ENCODE data around the gene APCDD1.
"Not testable (repeated sequence)": the region's sequence is repeated elsewhere in the genome, so short reads cannot be mapped to it uniquely, and the experiment has no call there.

Gene APCDD1

DNA sequence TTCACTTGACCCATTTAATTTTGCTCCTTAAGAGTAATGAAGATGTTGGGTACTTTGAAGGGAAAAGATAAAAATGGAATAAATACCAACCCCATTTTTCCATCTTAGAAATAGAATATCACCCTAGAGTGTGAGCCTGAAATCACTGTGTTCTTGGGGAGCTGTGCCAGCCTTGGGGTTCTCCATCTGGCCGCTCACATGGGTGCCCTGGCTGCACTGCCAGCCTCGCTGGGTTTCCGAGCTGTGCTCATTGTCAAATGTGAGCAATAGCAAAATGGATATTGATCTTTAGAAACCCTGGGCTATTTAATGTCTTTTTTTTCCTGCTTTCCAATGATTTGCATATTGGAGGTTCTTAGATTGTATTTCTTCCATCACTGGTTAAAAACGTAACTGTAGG lies 9.3 kb downstream of the APCDD1 start:
- no peak for DNase-seq

DNA sequence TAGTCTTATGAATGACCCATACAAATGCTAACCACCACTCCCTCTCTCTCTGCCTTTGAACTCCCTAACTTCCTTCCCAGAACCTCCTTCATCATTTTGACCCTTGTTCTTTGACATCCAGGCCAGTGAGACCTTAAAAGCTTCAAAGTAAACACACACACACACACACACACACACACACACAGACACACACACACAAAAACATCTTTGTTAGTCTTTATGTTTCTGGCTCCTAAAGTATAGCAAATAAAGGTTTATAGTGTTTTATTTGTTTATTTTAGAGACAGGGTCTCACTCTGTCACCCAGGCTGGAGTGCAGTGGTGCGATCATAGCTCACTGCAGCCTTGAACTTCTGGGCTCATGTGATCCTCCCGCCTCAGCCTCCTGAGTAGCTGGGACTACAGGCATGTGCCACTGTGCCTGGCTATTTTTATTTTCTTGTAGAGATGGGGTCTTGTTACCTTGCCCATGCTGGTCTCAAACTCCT lies 9.8 kb downstream of the APCDD1 start:
- DNase-seq = not testable (repeated sequence)

DNA sequence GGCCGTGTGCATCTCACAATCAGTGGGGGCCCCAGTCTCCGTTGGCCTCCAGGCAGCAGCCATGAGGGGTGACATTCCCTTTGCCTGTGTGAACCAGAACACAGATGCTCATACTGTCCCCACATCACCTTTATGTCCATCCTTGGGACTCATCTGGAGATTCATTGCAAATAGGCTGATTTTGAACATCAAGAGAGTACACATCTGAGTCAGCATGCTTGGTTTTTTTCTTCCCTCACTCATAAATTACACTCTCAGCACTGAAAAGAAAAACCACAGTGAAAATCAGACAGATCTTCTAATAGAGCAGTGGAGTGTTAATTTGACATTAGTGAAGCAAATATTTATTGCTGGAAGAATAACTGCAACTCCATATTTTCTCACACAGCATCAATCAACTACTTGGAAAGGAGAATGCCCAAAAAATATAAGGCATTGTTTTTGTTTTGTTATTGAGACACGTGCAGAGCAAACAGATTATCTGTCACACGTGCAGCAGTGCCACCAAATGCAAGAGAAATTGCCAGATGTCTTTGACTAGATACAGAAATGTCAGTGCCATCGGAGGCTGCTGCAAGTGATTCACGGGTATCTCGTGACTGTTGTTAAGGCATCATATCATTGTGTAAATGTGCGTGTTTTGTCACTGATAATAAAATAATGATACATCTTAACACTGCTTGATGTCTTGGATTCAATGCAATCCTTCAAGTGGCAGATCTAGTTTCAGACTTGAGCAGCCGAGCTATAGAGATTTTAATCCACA lies 10.9 kb downstream of the APCDD1 start:
- DNase-seq = no peak

DNA sequence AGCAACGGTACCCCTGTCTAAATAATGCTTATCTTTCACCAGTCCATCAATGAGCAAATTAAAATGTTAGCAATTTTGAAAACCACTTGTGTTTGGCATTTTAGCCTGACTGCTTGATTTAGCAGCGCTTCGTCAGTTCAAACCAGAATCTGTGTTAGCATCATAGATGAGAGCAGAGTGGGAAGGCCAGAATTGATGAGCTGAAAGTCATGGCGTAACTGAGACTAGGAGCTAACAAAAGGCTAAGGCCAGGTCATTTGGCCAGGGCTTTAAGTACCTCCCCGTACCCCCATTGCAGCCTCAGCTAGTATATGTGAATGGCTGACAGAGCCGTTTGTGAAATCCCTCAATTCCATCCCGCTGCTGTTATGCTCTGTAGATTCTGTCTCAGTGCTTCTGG lies 16.0 kb downstream of the APCDD1 start:
- no peak for DNase-seq

DNA sequence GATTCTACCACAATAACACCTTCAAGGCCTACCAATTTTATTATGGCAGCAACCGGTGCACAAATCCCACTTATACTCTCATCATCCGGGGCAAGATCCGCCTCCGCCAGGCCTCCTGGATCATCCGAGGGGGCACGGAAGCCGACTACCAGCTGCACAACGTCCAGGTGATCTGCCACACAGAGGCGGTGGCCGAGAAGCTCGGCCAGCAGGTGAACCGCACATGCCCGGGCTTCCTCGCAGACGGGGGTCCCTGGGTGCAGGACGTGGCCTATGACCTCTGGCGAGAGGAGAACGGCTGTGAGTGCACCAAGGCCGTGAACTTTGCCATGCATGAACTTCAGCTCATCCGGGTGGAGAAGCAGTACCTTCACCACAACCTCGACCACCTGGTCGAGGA lies 17.1 kb downstream of the APCDD1 start:
- DNase-seq = no peak

DNA sequence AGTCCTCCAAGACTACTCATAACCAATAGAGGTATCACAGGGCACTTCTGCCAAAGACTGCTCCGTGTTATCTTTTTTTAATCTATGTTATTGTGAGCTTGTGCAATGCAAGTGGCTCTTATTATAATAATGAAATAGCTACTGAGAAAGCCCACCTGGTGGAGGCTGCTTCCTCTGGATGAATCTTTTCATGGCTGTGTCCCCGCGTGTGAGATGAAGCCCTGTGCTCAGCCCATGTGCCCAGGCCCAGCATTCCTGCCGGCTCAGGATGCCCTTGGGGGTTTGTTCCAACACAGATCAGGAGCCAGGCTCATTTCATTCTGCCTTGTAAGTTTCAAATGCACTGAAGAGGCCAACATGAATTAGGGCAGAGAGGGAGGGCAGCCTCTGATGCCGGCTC lies 18.7 kb downstream of the APCDD1 start:
- no peak for DNase-seq

DNA sequence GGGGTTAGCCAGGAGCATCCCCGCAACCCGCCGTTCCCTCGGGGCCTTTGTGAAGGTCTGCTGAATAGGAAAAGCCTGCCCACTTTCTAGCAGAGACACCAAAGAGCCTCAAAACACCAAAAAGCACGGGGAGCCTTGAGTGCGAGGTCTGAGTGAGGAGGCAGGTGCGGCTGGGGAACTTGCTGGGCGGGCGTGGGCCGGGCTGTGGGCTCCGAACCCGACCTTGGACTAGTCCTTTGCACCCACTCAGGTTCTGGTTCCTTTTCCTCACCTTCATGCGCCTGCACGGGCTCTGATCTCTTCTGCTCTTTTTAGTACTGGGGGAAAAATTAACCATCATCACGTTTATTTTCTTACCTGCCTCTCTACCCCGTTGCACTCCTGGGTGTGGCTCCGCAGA lies 19.9 kb downstream of the APCDD1 start:
- no peak for DNase-seq

DNA sequence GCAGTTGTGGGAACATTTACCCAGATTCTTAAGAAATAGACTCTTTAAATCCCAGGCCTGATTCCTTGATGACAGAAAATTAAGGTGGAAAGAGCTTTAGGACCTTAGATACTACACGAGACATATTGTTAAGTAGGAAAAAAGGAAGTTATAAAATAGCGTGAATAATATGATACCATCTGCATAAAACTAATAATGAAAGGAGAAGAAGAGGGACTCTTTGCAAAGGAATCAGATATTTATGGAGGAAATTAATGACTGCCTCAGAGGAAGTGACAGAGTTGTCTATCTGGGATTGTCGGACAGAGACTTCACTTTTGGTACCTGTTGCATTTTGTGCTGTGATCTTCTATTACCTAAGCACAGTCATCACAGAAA lies 20.8 kb downstream of the APCDD1 start:
- no peak for DNase-seq

DNA sequence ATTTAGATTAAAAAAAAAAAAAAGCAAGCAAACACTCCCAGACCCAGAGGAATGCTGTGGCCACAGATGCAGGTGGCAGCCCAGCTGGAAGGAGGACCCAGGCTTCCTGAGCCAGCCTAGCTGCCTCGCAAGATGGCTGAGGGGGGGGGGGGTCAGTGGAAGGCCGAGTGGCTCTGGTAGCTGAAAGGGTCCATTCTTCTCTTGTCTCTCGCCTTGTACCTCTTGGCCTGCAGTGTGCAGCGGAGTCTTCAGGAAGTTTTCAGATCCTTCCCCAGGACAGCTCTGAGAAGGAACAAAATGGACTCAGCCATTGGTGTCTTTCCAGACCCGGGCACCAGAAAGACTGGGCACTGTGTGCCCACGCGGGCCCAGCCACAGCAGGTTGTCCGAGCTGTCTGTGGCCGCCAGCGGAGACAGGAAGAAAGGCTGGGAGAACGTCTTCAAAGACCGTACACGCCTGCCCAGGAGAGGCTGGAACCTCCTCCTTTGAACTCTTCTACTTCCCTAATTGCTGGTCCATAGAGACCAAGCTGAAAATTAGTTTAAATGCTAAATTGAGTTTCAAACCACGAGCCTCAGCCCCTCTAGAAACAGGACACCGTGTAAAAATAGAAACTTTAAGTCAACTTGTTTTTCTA lies 21.3 kb downstream of the APCDD1 start:
- DNase-seq = no peak

DNA sequence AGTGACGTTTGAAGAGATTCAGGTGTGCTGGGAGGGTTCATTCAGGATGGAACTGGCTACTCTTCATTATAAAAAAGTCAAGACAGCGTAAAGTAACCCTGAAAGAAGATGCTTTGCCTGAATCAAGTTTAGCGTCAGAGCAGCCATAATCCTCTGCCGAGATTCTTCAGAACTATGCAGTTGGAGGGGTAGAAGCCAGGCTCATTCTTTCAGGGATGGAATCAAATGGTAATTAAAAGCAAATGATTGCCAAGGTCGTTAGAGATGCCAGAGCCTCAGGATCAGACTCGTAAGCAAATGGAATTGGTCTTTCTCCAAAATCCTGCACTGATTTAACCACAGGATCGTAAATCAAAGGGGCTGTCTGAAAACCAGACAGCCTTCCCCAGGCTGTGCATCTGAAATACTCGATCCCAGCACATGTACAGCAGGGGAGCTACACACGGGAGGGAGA lies 21.9 kb downstream of the APCDD1 start:
- DNase-seq = no peak

DNA sequence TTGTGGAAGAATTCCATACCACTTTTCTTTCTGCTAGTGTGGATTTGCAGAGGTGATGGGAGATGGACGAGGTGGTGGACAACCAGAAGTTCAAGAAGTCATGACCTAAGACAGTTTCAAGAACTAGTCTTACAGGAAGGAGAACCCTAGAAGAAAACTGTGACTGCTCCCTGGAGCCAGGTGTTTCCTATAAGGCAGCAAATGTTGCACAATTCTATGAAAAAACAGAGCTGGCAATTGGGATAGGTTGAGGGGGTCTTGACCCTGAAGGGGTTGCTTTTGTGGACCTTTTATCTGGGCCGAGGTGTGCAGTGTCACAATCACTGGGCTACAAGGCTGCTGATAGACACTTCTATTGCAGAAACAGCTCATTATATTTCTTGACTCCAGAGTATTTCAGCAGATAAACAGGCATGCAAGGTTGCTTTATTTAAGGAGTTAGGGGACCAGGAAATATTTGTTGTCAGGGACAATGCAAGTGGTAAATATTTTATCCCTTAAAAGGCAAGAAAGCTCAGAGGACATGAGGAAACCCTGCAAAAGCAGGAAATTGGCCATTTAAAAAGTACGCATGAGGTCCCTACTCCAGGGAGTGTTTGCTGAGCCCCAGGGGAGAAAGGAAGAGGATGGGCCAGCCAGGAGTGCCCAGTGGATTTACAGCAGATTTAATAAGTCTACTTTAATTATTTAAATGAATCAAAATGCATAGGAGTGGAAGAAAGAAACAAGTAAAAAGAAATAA lies 22.9 kb downstream of the APCDD1 start:
- no peak for DNase-seq

DNA sequence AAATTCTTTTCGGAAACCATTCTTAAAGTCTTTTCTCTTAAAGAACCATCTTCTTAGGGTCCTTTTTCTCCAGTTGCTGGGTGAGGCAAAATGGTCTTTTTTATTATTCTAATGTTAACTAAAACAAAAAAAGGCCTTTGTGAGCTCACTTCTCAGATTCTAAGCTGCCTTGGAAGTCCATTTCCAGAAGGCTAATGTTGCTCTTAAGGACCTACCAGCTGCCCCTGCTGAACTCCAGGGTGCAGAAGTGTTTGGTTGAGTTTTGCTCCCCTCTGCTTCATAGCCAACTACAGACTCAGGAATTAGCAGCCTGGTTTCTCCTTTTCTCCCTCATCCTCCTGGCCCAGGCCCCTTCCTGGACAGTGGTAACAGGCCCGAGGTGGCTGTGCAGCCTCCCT lies 23.4 kb downstream of the APCDD1 start:
- DNase-seq = no peak

DNA sequence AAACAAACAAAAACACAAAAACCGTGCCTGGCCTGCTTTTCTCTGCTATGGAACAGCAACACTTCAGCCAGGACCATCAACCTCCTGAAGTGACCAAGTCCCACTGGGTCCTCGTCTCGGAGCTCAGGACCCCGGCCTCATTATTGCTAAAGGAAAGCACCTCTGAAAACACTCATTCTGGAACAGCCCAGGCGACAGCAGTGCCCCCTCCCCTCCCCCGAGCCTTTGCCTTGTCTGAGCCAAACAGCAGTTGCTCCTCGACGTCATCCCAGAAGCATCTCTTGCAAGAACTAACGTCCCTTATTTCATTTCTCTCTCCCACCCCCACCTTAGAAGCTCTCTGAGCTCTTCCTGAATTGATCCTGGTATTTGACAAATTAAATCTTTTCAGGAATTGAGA lies 27.4 kb downstream of the APCDD1 start:
- DNase-seq = no peak

DNA sequence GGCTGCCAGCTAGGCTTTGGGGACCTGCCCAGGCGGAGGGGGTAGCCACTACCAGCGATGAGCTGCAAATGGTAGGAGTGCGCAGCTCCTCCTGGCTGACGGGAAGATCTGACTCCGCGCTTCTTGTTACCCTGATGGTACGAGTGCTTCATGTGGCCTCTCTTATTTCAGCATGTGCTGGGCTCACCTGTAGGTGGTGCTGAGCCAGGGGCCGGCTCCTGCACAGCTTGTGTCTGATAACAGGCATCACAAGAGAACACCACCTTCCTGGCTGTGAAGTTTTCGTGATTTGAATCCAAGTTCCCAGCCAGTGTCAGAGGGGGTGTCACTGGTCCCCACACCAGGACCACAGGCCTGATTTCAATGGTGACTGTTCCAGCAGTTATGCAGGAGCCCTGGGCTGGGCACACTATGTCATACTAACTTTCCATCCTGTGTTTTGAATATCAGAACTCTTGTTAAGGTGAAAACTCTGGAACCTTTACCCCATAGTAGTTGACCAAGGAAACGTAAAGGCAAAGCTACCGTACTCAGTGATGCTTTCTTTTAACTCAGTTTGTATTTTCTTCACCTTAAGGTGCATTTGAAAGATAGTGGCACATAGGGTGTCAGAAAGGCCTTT lies 28.0 kb downstream of the APCDD1 start:
- DNase-seq = no peak

DNA sequence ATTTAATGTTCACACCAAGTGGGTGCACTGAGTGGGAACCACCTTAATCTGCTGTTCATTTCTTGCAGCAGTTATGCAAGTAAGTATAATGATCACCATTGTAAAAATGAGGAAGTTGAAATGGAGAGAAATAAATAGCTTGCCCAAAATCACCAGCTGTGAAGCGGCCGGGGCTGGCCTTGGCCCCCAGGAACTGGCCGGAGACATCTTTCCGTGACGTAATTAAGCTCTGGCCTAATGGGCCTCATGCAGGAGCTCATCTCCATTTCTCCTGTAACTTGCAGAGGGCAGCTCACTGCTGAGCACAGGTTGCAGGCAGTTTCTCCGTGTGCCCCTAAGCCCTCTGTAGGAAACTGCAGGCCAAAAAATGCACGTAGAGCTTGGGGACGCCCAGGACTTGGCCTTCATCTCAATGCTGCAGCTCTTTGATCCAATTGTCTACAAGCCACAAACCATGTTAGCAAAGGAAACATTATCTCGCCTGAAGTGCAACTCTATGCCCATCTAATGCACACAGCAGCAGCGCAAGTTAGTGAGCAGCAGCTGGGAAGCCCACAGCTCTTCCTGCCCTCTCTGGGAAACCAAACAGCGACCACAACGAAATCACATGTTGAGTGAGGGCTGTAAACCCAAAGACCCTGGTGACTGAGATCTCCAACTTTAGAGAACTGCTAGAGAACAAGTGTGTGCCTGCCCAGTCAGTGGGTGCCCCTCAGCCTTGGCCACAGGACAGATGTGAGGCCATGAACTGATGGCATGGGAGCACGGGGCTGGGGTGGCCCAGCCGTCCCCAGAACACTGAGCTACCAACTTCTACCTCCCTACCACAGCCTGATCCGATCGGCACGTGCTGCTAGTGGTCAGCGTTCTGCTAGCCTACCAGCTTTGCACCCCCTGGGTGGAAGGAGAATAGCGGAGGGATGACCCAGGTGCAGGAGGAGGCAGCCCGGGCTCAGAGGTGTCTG lies 28.8 kb downstream of the APCDD1 start:
- DNase-seq = no peak

DNA sequence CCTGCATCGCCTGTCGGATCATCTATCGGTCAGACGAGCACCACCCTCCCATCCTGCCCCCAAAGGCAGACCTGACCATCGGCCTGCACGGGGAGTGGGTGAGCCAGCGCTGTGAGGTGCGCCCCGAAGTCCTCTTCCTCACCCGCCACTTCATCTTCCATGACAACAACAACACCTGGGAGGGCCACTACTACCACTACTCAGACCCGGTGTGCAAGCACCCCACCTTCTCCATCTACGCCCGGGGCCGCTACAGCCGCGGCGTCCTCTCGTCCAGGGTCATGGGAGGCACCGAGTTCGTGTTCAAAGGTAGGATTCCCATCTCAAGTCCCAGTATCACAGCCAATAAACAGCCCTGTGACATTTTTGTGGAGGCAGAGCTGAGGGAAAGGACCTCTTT lies 31.0 kb downstream of the APCDD1 start:
- DNase-seq = no peak

DNA sequence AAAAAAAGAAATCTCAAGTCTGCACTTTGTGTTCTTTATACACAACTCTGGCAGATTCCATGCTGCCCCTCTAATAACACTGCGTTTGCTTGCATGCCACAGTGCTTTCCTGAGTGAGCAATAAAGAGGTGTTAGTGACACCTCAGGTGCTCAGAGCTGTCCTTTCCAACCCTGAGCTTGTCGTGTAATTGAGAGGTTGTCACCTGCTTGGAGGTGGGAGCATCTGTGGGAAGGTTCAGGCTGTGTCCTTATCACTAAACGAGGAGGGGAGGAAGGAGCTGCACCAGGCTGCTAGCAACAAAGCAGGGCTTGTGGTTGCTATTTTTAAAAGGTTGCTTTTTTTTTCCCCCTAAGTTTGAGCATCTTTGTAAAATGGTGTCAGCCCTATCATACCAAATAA lies 31.9 kb downstream of the APCDD1 start:
- no peak for DNase-seq

DNA sequence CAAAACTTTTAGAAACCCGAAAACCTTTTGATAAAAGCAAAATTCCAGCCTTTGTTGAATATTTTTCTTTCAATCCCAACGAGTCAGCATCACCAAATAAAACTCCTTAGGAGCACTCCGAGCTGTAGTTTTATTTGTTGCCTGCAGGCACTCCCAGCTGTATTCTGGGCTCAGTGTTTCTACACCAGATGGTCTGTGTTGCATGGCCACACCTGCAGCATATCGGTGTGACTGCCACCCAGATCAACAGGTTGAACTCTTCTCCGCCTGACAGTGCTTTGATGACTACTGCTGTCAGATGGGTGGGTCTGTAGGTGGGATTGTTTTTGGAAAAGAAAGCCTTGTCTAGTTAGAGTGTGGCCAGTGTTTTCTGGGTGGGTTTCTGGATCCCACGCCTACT lies 32.7 kb downstream of the APCDD1 start:
- DNase-seq = no peak

DNA sequence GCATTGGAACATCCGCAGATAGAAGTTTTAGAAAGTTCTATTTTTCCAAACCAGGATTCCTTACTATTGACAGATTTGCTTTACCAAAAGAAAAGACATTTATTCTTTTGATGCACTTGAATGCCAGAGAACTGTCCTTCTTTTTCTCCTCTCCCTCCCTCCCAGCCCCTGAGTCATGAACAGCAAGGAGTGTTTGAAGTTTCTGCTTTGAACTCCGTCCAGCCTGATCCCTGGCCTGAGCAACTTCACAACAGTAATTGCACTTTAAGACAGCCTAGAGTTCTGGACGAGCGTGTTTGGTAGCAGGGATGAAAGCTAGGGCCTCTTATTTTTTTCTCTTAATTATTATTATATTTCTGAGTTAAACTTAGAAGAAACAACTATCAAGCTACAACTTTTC lies 33.6 kb downstream of the APCDD1 start:
- no peak for DNase-seq

DNA sequence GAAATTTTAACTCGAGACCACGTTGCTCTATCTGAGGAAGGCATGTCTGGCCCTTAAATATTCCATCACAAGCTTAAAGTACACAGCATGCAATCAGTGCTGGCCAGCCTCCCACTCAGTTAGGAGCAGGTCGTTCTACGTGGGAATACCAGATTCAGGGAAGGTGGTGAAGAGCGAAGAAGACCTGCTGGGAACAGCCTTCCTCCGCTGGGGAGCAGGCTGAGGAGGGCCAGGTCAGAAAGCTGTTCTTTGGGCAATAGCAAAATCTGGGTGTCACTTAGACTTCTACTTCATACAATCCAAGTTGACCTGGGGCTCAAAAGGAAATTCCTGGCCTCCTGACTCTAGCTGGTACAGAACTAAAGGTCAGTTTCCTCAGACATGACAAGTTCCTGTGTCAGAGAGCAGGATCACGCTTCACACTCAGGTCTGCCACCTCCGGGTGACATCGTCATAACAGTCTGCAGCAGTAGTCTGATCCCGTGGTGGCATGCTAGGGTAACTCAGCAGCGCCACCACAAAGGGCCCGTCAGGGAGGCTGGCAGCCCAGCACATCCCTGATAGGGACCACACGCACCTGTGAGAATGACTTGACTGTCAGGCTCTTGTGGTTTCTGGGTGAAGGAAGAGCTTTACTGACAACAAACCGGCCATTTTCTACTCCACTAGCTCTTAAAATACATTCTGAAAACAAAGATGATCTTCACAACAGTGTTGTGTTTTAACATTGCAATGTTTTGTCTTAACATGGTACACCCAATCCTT lies 36.1 kb downstream of the APCDD1 start:
- DNase-seq = no peak

DNA sequence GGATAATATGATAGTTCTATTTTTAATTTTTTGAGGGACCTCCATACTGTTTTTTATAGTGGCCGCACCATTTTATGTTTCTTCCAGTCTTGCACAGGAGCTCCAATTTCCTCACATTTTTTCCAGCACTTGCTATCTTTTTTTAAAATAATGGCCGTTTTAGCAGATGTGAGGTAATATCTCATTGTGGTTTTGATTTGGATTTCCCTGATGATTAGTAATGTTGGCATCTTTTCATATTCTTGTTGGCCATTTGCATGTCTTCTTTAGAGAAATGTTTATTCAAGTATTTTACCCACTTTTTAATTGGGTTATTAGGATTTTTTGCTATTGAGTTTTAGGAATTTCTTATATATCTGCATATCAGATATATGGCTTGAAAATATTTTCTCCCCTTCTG lies 41.5 kb downstream of the APCDD1 start:
- no peak for DNase-seq

Data from NK-92 treated with Interleukin-12 subunit alpha and Interleukin-12 subunit beta, amount 100 ng/mL, for 24 hours (cell line).